GM13977 (cell line): ENCODE measurements around the gene ZNF274.
A peak's percentile ranks its signal among the peaks of the same experiment; 100 is the strongest.

Experiments
- DNase-seq: peaks from one replicate; pipeline ENCODE4 v3.0.0; 2012; ENCODE audit warnings: low spot score
- in situ Hi-C: fragments of 300-500 bp; cut with MboI; formaldehyde crosslinking; loops from one replicate; pipeline ENCODE4 v1.12.0; 2022; ENCODE audit warnings: low sequenced_read_pairs, low pct_unique_long_range_greater_than_20kb, mixed read lengths, inconsistent platforms; ENCODE audit not compliant: unreplicated experiment
- TF ChIP-seq, protein P1 (sequence below): IDR thresholded peaks from 2 replicates; pipeline ENCODE4 v1.5.1; 2012; ENCODE audit warnings: mild to moderate bottlenecking, control low read depth; ENCODE audit not compliant: insufficient read depth; ENCODE audit errors: extremely low read depth, missing control alignments

Gene ZNF274

DNA sequence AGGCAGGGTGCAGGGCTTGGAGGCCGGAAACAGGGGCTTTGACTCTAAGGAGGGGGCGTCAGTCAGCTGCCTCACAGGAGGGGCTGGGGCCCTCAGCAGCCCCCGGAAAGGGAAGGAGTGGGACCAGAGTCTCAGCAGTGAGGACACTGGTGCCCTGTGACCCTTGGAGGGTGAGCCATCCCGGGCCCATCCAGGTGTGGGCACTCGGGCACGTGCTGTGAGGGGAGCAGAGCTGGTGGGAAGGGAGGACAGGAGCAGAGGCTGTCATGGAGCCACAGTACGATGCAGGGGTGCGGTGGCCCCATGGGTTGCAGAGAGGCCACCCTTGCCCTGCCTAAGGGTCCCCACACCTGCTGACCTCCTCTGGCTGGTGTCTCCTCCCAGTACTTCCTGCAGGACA, 26.7 kb downstream of the ZNF274 start:
- TF ChIP-seq, protein P1, sequence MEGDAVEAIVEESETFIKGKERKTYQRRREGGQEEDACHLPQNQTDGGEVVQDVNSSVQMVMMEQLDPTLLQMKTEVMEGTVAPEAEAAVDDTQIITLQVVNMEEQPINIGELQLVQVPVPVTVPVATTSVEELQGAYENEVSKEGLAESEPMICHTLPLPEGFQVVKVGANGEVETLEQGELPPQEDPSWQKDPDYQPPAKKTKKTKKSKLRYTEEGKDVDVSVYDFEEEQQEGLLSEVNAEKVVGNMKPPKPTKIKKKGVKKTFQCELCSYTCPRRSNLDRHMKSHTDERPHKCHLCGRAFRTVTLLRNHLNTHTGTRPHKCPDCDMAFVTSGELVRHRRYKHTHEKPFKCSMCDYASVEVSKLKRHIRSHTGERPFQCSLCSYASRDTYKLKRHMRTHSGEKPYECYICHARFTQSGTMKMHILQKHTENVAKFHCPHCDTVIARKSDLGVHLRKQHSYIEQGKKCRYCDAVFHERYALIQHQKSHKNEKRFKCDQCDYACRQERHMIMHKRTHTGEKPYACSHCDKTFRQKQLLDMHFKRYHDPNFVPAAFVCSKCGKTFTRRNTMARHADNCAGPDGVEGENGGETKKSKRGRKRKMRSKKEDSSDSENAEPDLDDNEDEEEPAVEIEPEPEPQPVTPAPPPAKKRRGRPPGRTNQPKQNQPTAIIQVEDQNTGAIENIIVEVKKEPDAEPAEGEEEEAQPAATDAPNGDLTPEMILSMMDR, result no peak
- in situ Hi-C loops, result no loop called here
- DNase-seq, result no peak

GRCh38 chr19:58212336-58213074, 29.6 kb downstream of the ZNF274 start:
- TF ChIP-seq, protein P1, result no peak
- in situ Hi-C loops, result no loop called here
- DNase-seq, result no peak

GRCh38 chr19:58213075-58213369, 30.2 kb downstream of the ZNF274 start:
- in situ Hi-C loops, result no loop called here
- no peak for DNase-seq
- TF ChIP-seq, protein P1, result no peak

DNA sequence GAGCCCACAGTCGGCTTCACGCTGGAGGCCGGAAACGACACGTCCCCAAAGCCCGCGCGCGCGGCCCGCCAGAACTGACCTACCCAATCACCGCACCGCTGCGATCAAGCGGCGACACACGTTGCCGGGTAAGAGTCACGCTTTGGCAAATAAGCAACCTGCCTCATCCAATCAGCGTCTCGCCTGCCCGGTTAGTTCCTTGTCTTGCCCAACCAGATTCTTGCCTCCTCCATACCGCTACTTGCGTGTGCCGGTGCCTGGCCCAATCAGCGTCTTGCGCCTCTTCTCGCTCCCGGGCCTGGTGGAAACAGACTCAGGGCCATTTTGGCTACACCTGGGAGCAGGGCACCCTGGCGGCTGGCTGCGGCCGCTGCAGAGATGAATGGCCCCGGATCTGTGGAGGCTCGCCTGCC, 34.2 kb downstream of the ZNF274 start:
- no peak for DNase-seq
- TF ChIP-seq, protein P1, result no peak
- in situ Hi-C loops, result no loop called here

DNA sequence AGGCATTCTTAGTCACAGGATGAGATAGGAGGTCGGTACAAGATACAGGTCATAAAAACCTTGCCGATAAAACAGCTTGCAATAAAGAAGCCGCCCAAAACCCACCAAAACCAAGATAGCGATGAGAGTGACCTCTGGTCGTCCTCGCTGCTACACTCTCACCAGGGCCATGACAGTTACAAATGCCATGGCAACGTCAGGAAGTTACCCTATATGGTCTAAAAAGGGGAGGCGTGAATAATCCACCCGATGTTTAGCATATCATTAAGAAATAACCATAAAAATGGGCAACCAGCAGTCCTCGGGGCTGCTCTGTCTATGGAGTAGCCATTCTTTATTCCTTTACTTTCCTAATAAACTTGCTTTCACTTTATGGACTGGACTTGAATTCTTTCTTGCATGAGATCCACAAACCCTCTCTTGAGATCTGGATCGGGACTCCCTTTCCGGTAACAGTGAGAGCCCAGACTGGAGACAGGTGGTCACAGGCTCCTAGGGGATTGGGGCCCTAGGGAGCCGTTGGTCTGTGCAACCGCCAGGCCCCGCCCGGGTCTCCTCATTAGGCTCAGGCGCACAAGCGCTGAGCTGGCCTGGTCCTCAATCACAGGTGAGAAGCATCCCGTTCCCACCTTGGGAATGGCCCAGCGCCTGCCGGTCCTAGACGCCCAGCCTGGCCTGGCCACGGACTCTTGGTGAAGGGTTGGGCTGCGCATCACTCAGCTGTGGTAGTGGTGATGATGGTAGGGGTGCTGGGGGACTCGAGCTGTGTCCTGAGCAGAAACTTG, 34.9 kb downstream of the ZNF274 start:
- no peak for DNase-seq
- in situ Hi-C loops, result no loop called here
- TF ChIP-seq, protein P1, result no peak

- TF ChIP-seq, protein P1, result peak; percentile 38
- in situ Hi-C loops, result no loop called here
- no peak for DNase-seq
Observed at GRCh38 chr19:58218899-58219298, 36.0 kb downstream of the ZNF274 start.
